HG02759 (cell line): ENCODE data around the gene BMI1.

Source experiments
- ATAC-seq: cut with Tn5 transposase; IDR thresholded peaks from one replicate; pipeline ENCODE4 v1.9.1; 2021; ENCODE audit warnings: mild to moderate bottlenecking, moderate library complexity; ENCODE audit not compliant: unreplicated experiment

Gene BMI1

DNA sequence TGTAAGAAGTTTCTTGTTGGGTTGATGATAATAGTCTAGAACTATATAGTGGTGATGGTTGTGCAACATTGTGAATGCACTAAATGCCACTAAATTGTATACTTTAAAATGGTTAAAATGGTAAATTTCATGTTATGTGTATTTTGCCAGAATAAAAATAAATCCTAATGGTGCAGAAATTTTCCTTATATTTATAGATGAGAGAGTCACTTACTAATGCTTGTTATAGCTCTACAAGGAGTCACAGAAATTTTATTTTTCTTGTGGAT is 45.5 kb downstream of the BMI1 start:
- ATAC-seq = no peak

DNA sequence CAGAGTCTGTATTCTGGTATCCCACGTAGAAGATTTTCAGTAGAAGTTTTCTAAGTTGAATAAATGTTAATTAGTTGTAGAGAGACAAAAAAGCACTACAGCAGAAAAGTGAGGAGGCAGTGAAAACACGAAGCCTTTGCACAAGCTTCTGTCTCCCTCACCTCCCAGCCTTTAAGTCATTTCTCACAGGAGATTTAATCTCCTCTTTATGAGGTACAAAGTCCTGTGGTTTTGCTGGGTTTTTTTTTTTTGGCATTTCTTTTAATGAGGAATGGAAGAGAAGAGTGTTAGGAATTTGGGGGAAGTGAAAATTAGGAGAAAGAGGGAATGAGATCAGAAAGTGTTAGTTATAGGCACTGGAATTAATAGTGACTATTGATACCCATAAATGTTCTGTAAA is 45.9 kb downstream of the BMI1 start:
- ATAC-seq = no peak

GRCh38 chr10:22367471-22367870 is 46.6 kb downstream of the BMI1 start:
- no peak for ATAC-seq

DNA sequence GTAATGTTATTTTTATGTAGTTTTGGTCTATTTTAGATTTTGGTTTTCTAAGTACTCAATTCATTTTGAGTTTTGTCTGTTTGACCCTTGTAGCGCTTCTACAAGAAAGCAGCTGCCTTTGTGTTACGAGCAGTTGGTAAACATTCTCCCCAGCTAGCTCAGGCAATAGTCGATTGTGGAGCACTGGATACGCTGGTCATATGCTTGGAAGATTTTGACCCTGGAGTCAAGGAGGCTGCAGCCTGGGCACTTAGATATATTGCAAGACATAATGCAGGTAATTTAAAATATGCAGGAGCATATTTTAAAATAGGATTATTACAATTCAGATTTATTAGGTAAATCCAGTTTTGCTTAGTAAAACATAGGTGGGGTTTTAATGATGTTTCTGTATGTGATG is 47.5 kb downstream of the BMI1 start:
- ATAC-seq = no peak

- ATAC-seq = no peak
Measured at GRCh38 chr10:22368981-22369380, 48.1 kb downstream of the BMI1 start.

- ATAC-seq = peak; percentile 74
Measured at GRCh38 chr10:22369434-22370072, 48.7 kb downstream of the BMI1 start.

GRCh38 chr10:22370320-22370719 is 49.4 kb downstream of the BMI1 start:
- no peak for ATAC-seq

- no peak for ATAC-seq
Measured at GRCh38 chr10:22372298-22372697, 51.4 kb downstream of the BMI1 start.

- no peak for ATAC-seq
Measured at GRCh38 chr10:22372917-22373316, 52.0 kb downstream of the BMI1 start.

- ATAC-seq = no peak
Measured at GRCh38 chr10:22374489-22375126, 53.7 kb downstream of the BMI1 start.

DNA sequence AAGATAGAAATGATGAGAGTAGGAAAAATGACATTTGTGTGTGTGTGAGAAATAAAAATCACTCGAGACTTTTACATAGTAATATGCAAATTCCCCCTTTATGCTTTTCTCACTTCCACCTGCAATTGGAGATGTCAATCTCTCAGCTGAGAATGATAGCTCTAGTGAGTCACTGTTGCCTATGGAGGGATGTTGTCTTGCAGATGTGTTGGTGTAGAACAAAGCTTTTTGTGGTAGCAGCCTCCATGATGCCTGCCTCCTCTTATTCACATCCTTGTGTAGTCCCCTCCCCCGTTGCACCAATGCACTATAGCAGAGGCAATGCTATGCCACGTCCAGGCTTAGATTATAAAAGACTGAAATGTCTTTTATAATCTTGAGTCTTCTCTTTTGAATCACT is 58.2 kb downstream of the BMI1 start:
- peak; percentile 47 for ATAC-seq
